ENCODE results near the gene GPR180.

DNA sequence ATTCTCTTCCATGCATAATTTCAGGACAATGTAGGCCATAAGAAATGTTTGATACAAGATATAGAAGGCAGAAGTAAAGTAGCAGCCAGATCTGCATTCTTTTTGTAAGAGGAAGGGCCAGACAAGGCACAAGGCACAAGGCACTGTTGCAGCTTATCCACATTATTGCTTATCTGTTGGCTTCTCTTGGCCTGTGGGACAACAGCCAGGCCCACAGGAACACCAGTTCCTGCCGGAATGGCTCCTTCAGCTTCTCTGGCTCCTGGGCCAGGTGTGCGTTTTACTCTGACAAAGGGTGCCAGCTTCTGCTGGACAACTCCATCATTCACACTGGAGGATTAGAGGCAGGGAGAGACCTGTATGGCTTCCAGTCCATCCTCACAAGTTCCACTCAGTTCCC lies 29.2 kb downstream of the GPR180 start:
- TF ChIP-seq, protein P1, sequence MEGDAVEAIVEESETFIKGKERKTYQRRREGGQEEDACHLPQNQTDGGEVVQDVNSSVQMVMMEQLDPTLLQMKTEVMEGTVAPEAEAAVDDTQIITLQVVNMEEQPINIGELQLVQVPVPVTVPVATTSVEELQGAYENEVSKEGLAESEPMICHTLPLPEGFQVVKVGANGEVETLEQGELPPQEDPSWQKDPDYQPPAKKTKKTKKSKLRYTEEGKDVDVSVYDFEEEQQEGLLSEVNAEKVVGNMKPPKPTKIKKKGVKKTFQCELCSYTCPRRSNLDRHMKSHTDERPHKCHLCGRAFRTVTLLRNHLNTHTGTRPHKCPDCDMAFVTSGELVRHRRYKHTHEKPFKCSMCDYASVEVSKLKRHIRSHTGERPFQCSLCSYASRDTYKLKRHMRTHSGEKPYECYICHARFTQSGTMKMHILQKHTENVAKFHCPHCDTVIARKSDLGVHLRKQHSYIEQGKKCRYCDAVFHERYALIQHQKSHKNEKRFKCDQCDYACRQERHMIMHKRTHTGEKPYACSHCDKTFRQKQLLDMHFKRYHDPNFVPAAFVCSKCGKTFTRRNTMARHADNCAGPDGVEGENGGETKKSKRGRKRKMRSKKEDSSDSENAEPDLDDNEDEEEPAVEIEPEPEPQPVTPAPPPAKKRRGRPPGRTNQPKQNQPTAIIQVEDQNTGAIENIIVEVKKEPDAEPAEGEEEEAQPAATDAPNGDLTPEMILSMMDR (IDR thresholded peaks at IDR 0.05) = no peak
- no peak for TF ChIP-seq POLR2AphosphoS5 (IDR thresholded peaks at IDR 0.05)
